M059J (cell line): ENCODE measurements around the gene LARGE1. TPM values are rescaled to one million over a fixed set of nuclear protein-coding genes. Genes with fewer than 3 reads are reported as not detected.
"Not testable (repeated sequence)": the region's sequence is repeated elsewhere in the genome, so short reads cannot be mapped to it uniquely, and the experiment has no call there.

ENCODE experiments used
- DNase-seq: peaks from one replicate; pipeline ENCODE4 v3.0.0-alpha.2; 2012; ENCODE audit warnings: low read depth
- total RNA-seq: library from RNA; depleted of rRNA; stranded (reverse); fragments of >200 nt; shearing (Covaris generic); gene quantifications from 2 replicates; pipeline ENCODE4 v1.2.3, GENCODE V29; 2014

LARGE1 gene
- total RNA-seq, 1 experiment from 2014 or later, result 3.4 TPM

- peak; percentile 56 for DNase-seq
Observed at GRCh38 chr22:33476716-33477115, 443.6 kb downstream of the LARGE1 start.

- peak; percentile 4 for DNase-seq
Observed at GRCh38 chr22:33476206-33476605, 444.1 kb downstream of the LARGE1 start.

- no peak for DNase-seq
Observed at GRCh38 chr22:33474587-33474986, 445.7 kb downstream of the LARGE1 start.

GRCh38 chr22:33472462-33473344 is 447.6 kb downstream of the LARGE1 start:
- no peak for DNase-seq

- DNase-seq, result no peak
Observed at GRCh38 chr22:33470456-33470855, 449.8 kb downstream of the LARGE1 start.

- no peak for DNase-seq
Observed at GRCh38 chr22:33467620-33468095, 452.6 kb downstream of the LARGE1 start.

GRCh38 chr22:33467080-33467479 is 453.2 kb downstream of the LARGE1 start:
- DNase-seq, result no peak

GRCh38 chr22:33465554-33465953 is 454.7 kb downstream of the LARGE1 start:
- DNase-seq, result no peak

- no peak for DNase-seq
Observed at GRCh38 chr22:33464698-33465097, 455.6 kb downstream of the LARGE1 start.

- DNase-seq, result no peak
Observed at GRCh38 chr22:33461698-33462434, 458.4 kb downstream of the LARGE1 start.

- DNase-seq, result not testable (repeated sequence)
Observed at GRCh38 chr22:33461245-33461644, 459.0 kb downstream of the LARGE1 start.

GRCh38 chr22:33459137-33459536 is 461.1 kb downstream of the LARGE1 start:
- DNase-seq, result no peak

- no peak for DNase-seq
Observed at GRCh38 chr22:33456511-33456910, 463.8 kb downstream of the LARGE1 start.

GRCh38 chr22:33455036-33455435 is 465.2 kb downstream of the LARGE1 start:
- DNase-seq, result no peak

- DNase-seq, result peak; percentile 13
Observed at GRCh38 chr22:33451866-33452469, 468.3 kb downstream of the LARGE1 start.

- no peak for DNase-seq
Observed at GRCh38 chr22:33450756-33451155, 469.5 kb downstream of the LARGE1 start.

- no peak for DNase-seq
Observed at GRCh38 chr22:33447733-33448132, 472.5 kb downstream of the LARGE1 start.

- no peak for DNase-seq
Observed at GRCh38 chr22:33443683-33444082, 476.6 kb downstream of the LARGE1 start.

GRCh38 chr22:33440756-33441155 is 479.5 kb downstream of the LARGE1 start:
- no peak for DNase-seq

GRCh38 chr22:33438273-33438672 is 482.0 kb downstream of the LARGE1 start:
- peak; percentile 74 for DNase-seq

- no peak for DNase-seq
Observed at GRCh38 chr22:33431300-33431699, 489.0 kb downstream of the LARGE1 start.

GRCh38 chr22:33429281-33429680 is 491.0 kb downstream of the LARGE1 start:
- DNase-seq, result no peak
